Ishikawa (cell line): ENCODE results near the gene STAC.

ENCODE experiments used
- CEBPB ChIP-seq: IDR thresholded peaks from 2 replicates; pipeline ENCODE4 v1.6.1; 2012
- CREB1 ChIP-seq: IDR thresholded peaks from 2 replicates; pipeline ENCODE4 v1.6.1; 2012; ENCODE audit warnings: low read depth
- EGR1 ChIP-seq: IDR thresholded peaks from 2 replicates; pipeline ENCODE4 v1.6.1; 2012
- EP300 ChIP-seq: IDR thresholded peaks from 2 replicates; pipeline ENCODE4 v1.6.1; 2012; ENCODE audit warnings: borderline replicate concordance
- FOXM1 ChIP-seq: IDR thresholded peaks from 2 replicates; pipeline ENCODE4 v1.6.1; 2012; ENCODE audit warnings: low read depth, borderline replicate concordance
- MAX ChIP-seq: IDR thresholded peaks from 2 replicates; pipeline ENCODE4 v1.6.1; 2012
- NFIC ChIP-seq: IDR thresholded peaks from 2 replicates; pipeline ENCODE4 v1.6.1; 2012
- RAD21 ChIP-seq: IDR thresholded peaks from 2 replicates; pipeline ENCODE4 v1.6.1; 2012; ENCODE audit warnings: low read depth
- TAF1 ChIP-seq: IDR thresholded peaks from 2 replicates; pipeline ENCODE4 v1.6.1; 2012; ENCODE audit warnings: low read depth, mild to moderate bottlenecking
- TCF12 ChIP-seq: IDR thresholded peaks from 2 replicates; pipeline ENCODE4 v1.6.1; 2012; ENCODE audit warnings: low read depth
- TEAD4 ChIP-seq: IDR thresholded peaks from 2 replicates; pipeline ENCODE4 v1.6.1; 2012
- USF1 ChIP-seq: IDR thresholded peaks from 2 replicates; pipeline ENCODE4 v1.6.1; 2012
- YY1 ChIP-seq: IDR thresholded peaks from 2 replicates; pipeline ENCODE4 v1.6.1; 2012; ENCODE audit warnings: low read depth
- ZBTB7A ChIP-seq: IDR thresholded peaks from 2 replicates; pipeline ENCODE4 v1.6.1; 2012; ENCODE audit warnings: low read depth
- TF ChIP-seq, protein P1 (sequence below): IDR thresholded peaks from 2 replicates; pipeline ENCODE4 v1.6.1; 2012; ENCODE audit warnings: low read depth, mild to moderate bottlenecking

Gene STAC, protein sequence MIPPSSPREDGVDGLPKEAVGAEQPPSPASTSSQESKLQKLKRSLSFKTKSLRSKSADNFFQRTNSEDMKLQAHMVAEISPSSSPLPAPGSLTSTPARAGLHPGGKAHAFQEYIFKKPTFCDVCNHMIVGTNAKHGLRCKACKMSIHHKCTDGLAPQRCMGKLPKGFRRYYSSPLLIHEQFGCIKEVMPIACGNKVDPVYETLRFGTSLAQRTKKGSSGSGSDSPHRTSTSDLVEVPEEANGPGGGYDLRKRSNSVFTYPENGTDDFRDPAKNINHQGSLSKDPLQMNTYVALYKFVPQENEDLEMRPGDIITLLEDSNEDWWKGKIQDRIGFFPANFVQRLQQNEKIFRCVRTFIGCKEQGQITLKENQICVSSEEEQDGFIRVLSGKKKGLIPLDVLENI

DNA sequence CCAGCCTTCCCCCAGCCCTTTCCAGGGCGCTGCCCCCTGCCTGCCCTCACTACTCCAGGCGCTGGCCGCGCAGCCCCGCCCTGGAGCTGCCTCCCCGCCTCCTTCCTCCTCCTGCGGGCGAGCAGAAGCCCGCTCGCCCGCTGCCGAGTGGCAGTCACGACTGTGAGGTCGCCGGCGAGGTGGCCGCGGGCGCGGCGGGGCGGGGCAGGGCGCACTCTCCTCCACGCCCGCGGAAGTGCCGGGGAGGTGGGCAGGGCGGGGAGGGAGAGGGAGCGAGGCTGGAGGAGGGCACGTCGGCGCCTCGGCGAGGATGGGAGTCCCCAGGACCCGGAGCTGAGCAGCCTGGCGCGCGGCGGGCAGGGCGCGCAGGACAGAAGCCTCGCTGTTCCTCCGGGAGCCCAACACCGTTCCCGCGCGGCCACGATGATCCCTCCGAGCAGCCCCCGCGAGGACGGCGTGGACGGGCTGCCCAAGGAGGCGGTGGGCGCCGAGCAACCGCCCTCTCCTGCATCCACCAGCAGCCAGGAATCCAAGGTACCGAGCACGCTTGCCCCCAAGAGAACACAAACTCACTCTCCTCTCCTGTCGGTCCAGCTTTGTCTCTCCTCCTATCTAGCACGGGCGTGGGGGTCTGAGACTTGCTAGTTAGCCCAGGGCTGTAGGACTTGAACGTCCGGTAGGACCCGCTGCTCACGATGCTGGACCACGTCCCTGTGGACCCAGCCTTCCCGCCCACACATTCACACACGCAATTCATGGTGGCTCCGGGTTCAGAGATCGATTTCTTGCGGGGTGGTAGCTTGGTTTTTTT lies at the start of gene STAC:
TSS of gene STAC (plus strand) at position 284 of the 811 bp plus-strand sequence. CDS start at position 424, 140 bp downstream.
- TF ChIP-seq FOXM1 (no peak), EGR1 (peak; percentile 44; the same call in 1 of the 2 replicates), USF1 (peak; percentile 2; the same call in 1 of the 2 replicates), ZBTB7A (0 out of 2 replicates have a peak, but pooled peaks have one; percentile 52), TCF12 (peak; percentile 17), YY1 (0 out of 2 replicates have a peak, but pooled peaks have one; percentile 42), TEAD4 (no peak), EP300 (no peak; the same call in 1 of the 2 replicates), NFIC (no peak; the same call in 1 of the 2 replicates), TAF1 (peak; percentile 61; the same call in 1 of the 2 replicates), RAD21 (no peak), CEBPB (no peak), CREB1 (no peak), MAX (peak; percentile 60; the same call in 1 of the 2 replicates)
- TF ChIP-seq, protein P1, sequence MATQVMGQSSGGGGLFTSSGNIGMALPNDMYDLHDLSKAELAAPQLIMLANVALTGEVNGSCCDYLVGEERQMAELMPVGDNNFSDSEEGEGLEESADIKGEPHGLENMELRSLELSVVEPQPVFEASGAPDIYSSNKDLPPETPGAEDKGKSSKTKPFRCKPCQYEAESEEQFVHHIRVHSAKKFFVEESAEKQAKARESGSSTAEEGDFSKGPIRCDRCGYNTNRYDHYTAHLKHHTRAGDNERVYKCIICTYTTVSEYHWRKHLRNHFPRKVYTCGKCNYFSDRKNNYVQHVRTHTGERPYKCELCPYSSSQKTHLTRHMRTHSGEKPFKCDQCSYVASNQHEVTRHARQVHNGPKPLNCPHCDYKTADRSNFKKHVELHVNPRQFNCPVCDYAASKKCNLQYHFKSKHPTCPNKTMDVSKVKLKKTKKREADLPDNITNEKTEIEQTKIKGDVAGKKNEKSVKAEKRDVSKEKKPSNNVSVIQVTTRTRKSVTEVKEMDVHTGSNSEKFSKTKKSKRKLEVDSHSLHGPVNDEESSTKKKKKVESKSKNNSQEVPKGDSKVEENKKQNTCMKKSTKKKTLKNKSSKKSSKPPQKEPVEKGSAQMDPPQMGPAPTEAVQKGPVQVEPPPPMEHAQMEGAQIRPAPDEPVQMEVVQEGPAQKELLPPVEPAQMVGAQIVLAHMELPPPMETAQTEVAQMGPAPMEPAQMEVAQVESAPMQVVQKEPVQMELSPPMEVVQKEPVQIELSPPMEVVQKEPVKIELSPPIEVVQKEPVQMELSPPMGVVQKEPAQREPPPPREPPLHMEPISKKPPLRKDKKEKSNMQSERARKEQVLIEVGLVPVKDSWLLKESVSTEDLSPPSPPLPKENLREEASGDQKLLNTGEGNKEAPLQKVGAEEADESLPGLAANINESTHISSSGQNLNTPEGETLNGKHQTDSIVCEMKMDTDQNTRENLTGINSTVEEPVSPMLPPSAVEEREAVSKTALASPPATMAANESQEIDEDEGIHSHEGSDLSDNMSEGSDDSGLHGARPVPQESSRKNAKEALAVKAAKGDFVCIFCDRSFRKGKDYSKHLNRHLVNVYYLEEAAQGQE = no peak

- TF ChIP-seq ZBTB7A (no peak), TCF12 (no peak), USF1 (no peak), MAX (no peak), YY1 (no peak), NFIC (no peak), TEAD4 (no peak)
Observed at GRCh38 chr3:36332139-36332538, 48.2 kb upstream of the STAC start.

DNA sequence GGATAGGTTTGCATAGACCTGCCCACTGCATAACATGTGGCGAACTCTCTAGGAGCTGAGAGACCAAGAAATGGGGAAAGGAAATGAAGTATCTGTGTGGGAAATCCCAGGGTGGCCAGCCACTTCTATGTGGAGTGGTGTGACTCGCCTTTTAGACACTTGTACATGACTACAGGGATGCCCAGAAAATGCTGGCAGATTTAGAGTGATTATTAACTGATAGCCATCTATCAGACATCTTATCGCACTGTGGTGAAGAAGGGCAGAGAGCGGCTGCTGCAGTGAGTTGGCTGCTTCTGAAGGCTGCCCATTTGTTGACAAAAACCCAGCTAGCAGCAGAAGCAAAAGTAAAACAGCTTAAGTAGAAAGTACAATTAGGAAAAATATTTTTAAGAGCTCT lies 18.1 kb upstream of the STAC start:
- TF ChIP-seq USF1 (no peak), NFIC (no peak), TCF12 (no peak), EGR1 (no peak), EP300 (no peak), MAX (no peak), TEAD4 (no peak), YY1 (no peak), CEBPB (no peak), FOXM1 (no peak), TAF1 (no peak), CREB1 (no peak), ZBTB7A (no peak), RAD21 (no peak)
- TF ChIP-seq, protein P1 = no peak

DNA sequence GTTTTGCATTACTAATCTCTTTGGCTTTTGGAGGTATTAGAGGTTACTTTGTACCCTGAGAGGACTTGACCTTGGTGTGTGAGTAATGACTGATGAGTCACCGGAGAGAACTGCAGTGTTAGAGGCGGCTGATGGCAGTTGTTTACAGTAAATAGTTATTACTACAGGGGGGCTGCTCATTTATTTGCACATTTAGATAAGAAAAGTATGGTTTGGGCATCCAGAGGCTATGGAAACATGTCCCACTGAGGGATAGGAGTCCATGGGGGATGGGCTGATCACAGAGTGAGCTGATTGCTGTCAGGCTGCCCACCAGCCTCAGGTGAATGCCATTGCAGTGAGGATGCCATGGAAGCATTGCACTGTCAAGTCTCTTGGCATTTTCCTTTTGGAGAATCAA lies 17.3 kb upstream of the STAC start:
- TF ChIP-seq EP300 (peak; percentile 45; the same call in 1 of the 2 replicates), RAD21 (no peak), NFIC (no peak), TEAD4 (peak; percentile 25; the same call in 1 of the 2 replicates)
